Lung (tissue), 12 donors: ENCODE data around the gene FADS3. TPM values are rescaled to one million over a fixed set of nuclear protein-coding genes. Genes with fewer than 3 reads are reported as not detected.
A peak's percentile ranks its signal among the peaks of the same experiment; 100 is the strongest.

Experiments used
- ATAC-seq: fragments of 200-7000 bp; cut with Tn5 transposase; one replicate; pipeline ENCODE4 v1.9.1; 2020; ENCODE audit warnings: moderate number of reproducible peaks; ENCODE audit not compliant: insufficient read depth, low FRiP score
- DNase-seq, 3 donors: peaks; one replicate each; pipeline ENCODE4 v3.0.0-alpha.2; 2013 to 2017
- H3K27ac ChIP-seq, 2 donors: one replicate each; pipeline ENCODE4 v1.5.1; 2013; ENCODE audit warnings: mild to moderate bottlenecking in 2 of 2, moderate library complexity in 2 of 2, control low read depth in 1 of 2, inconsistent platforms in 1 of 2, low read depth in 1 of 2, low read length in 1 of 2
- H3K27me3 ChIP-seq, 3 donors: one replicate each; pipeline ENCODE4 v1.5.1; 2013; ENCODE audit warnings: low read length in 2 of 3; ENCODE audit not compliant: control insufficient read depth in 3 of 3, insufficient read depth in 3 of 3
- H3K36me3 ChIP-seq, 4 donors: one replicate each; pipeline ENCODE4 v1.5.1; 2013; ENCODE audit warnings: low read length in 4 of 4, mild to moderate bottlenecking in 1 of 4, moderate library complexity in 1 of 4; ENCODE audit not compliant: control insufficient read depth in 4 of 4, insufficient read depth in 4 of 4
- H3K4me1 ChIP-seq, 5 donors: one replicate each; pipeline ENCODE4 v1.5.1; 2013; ENCODE audit warnings: low read length in 5 of 5, mild to moderate bottlenecking in 2 of 5, moderate library complexity in 1 of 5; ENCODE audit not compliant: control insufficient read depth in 5 of 5, insufficient read depth in 5 of 5
- H3K4me3 ChIP-seq: one replicate; pipeline ENCODE4 v1.5.1; 2013; ENCODE audit warnings: mild to moderate bottlenecking, control low read depth, moderate library complexity
- H3K9ac ChIP-seq, 2 donors: one replicate each; pipeline ENCODE4 v1.5.1; 2013; ENCODE audit warnings: low read length in 2 of 2, control low read depth in 1 of 2; ENCODE audit not compliant: insufficient read depth in 1 of 2
- H3K9me3 ChIP-seq, 4 donors: one replicate each; pipeline ENCODE4 v1.5.1; 2013; ENCODE audit warnings: low read length in 3 of 4, mild to moderate bottlenecking in 1 of 4, moderate library complexity in 1 of 4; ENCODE audit not compliant: control insufficient read depth in 4 of 4, insufficient read depth in 3 of 4
- CTCF ChIP-seq: IDR thresholded peaks from 2 replicates; pipeline ENCODE4 v1.5.1; 2012; ENCODE audit warnings: mild to moderate bottlenecking; ENCODE audit errors: control extremely low read depth, extremely low read depth
- WGBS, 2 donors: extraction: QIAGEN DNeasy Blood & Tissue Kit; methylation state at CpG; one replicate each; pipeline ENCODE4 v1.1.7; 2013; 5-methylcytosine and 5-hydroxymethylcytosine counted together
- polyA plus RNA-seq, 2 donors: library from polyadenylated mRNA; stranded (reverse); fragments of 200-250 nt; gene quantifications; one replicate each; pipeline ENCODE4 v1.2.1, GENCODE V29; 2013
- total RNA-seq, 2 donors: library from RNA; depleted of rRNA in 1 of 2; stranded (reverse); fragments of >200 nt in 1 of 2; gene quantifications; one replicate each; pipeline ENCODE4 v1.2.1, GENCODE V29; 2014 to 2021
- donor health status: control.
- donor health status: control.
- donor health status: Bipolar disorder and iron deficiency.
- donor health status: healthy.
- donor health status: DM: yes; HTN: yes; CAD: no.

FADS3 gene
- total and polyA plus RNA-seq, 4 donors = 12.3 to 64.8 (median 54.5) TPM

- H3K9me3 ChIP-seq = no peaks in the 10 kb centered on the region
- no peak overlapping the region for H3K27ac ChIP-seq
- peaks cover 0 to 6% (median 3%) of the 10 kb centered on the region in 4 donors for H3K36me3 ChIP-seq
- no peak overlapping the region for H3K4me3 ChIP-seq
- 43 to 50% methylated on average over 26 to 27 of the region's 27 CpGs for WGBS, 2 donors
- no peaks in the 10 kb centered on the region for H3K4me1 ChIP-seq
- peak; percentile 71 for ATAC-seq
- H3K27me3 ChIP-seq = no peaks in the 10 kb centered on the region
- peak; percentile 65 to 81 (median 66) for DNase-seq
- TF ChIP-seq CTCF = peak; percentile 97
- H3K9ac ChIP-seq = no peak overlapping the region
Observed at GRCh38 chr11:61899146-61899841, 7.9 kb upstream of the FADS3 start.

- no peak for ATAC-seq
Observed at GRCh38 chr11:61898247-61898582, 6.9 kb upstream of the FADS3 start.

GRCh38 chr11:61897387-61898246 is 6.3 kb upstream of the FADS3 start:
- 68 to 78% methylated on average over 17 of the region's 17 CpGs for WGBS, 2 donors
- Histone ChIP-seq H3K27ac (no peak overlapping the region), H3K9me3 (no peaks in the 10 kb centered on the region), H3K9ac (no peak overlapping the region), H3K4me1 (no peaks in the 10 kb centered on the region), H3K36me3 (peaks cover 0 to 6% (median 2%) of the 10 kb centered on the region in 4 donors), H3K27me3 (no peaks in the 10 kb centered on the region), H3K4me3 (no peak overlapping the region)
- peak; percentile 64 to 82 (median 67) for DNase-seq
- no peak for ATAC-seq
- TF ChIP-seq CTCF = peak; percentile 67

More at GRCh38 chr11:61898247-61898582, 6.9 kb upstream of the FADS3 start:
- 82 to 89% methylated on average over 9 of the region's 9 CpGs for WGBS, 2 donors
- no peak for TF ChIP-seq CTCF
- DNase-seq = no peak
- Histone ChIP-seq H3K36me3 (peaks cover 0 to 6% (median 2%) of the 10 kb centered on the region in 4 donors), H3K9me3 (no peaks in the 10 kb centered on the region), H3K27ac (no peak overlapping the region), H3K27me3 (no peaks in the 10 kb centered on the region), H3K9ac (no peak overlapping the region), H3K4me1 (no peaks in the 10 kb centered on the region), H3K4me3 (no peak overlapping the region)
